Stimulated activated CD8-positive, alpha-beta memory T cell treated with anti-CD3 and anti-CD28 coated beads, Interleukin-2, amount 100 ng/mL, for 1 hour (primary cell): Measurements from ENCODE around the gene SNRPE.
"Not testable (repeated sequence)": the region's sequence is repeated elsewhere in the genome, so short reads cannot be mapped to it uniquely, and the experiment has no call there.

Experiments used
- DNase-seq, 2 donors: peaks; one replicate each; pipeline ENCODE4 v3.0.0-alpha.2; 2020; ENCODE audit warnings: low read depth in 2 of 2

SNRPE gene

GRCh38 chr1:203861379-203862184 lies at the start of gene SNRPE:
SNRPE (plus strand) TSS chr1:203861599; CDS start chr1:203861660, 61 bp downstream.
- DNase-seq, result peak; percentile 91 to 92

- no peak for DNase-seq
Measured at GRCh38 chr1:203813581-203814341, 47.6 kb upstream of the SNRPE start.

- DNase-seq, result no peak
Measured at GRCh38 chr1:203818399-203818798, 43.0 kb upstream of the SNRPE start.

GRCh38 chr1:203823306-203823705 lies 38.1 kb upstream of the SNRPE start:
- no peak for DNase-seq

GRCh38 chr1:203826175-203826574 lies 35.2 kb upstream of the SNRPE start:
- no peak for DNase-seq

- DNase-seq, result no peak
Measured at GRCh38 chr1:203828002-203828401, 33.4 kb upstream of the SNRPE start.

- DNase-seq, result no peak
Measured at GRCh38 chr1:203828503-203828902, 32.9 kb upstream of the SNRPE start.

- DNase-seq, result not testable (repeated sequence)
Measured at GRCh38 chr1:203829247-203829646, 32.2 kb upstream of the SNRPE start.

GRCh38 chr1:203835476-203835875 lies 25.9 kb upstream of the SNRPE start:
- DNase-seq, result no peak

GRCh38 chr1:203839081-203839480 lies 22.3 kb upstream of the SNRPE start:
- no peak for DNase-seq

- no peak for DNase-seq
Measured at GRCh38 chr1:203840208-203840808, 21.1 kb upstream of the SNRPE start.

- no peak for DNase-seq
Measured at GRCh38 chr1:203842559-203842876, 18.9 kb upstream of the SNRPE start.

GRCh38 chr1:203843435-203843834 lies 18.0 kb upstream of the SNRPE start:
- DNase-seq, result no peak

- not testable (repeated sequence) for DNase-seq
Measured at GRCh38 chr1:203853112-203853511, 8.3 kb upstream of the SNRPE start.

- DNase-seq, result no peak
Measured at GRCh38 chr1:203858055-203858454, 3.3 kb upstream of the SNRPE start.

GRCh38 chr1:203858975-203859374 lies 2.4 kb upstream of the SNRPE start:
- no peak for DNase-seq

GRCh38 chr1:203860396-203861025 lies 888 bp upstream of the SNRPE start:
- no peak for DNase-seq

- no peak for DNase-seq
Measured at GRCh38 chr1:203867802-203868201, 6.4 kb downstream of the SNRPE start.

GRCh38 chr1:203870245-203870644 lies 8.8 kb downstream of the SNRPE start:
- DNase-seq, result no peak

- DNase-seq, result no peak
Measured at GRCh38 chr1:203871114-203871880, 9.9 kb downstream of the SNRPE start.

GRCh38 chr1:203873094-203873493 lies 11.7 kb downstream of the SNRPE start:
- DNase-seq, result no peak

- DNase-seq, result no peak
Measured at GRCh38 chr1:203878422-203878821, 17.0 kb downstream of the SNRPE start.
